Measurements from ENCODE around the gene GPBP1.

The GPBP1 gene

GRCh38 chr5:57225553-57225952, 51.7 kb downstream of the GPBP1 start:
- no peak for TF ChIP-seq CTCF (IDR thresholded peaks at IDR 0.05)

- no peak for TF ChIP-seq CTCF (IDR thresholded peaks at IDR 0.05)
Observed at GRCh38 chr5:57229313-57229712, 55.5 kb downstream of the GPBP1 start.

GRCh38 chr5:57231607-57232006, 57.7 kb downstream of the GPBP1 start:
- no peak for TF ChIP-seq CTCF (IDR thresholded peaks at IDR 0.05)

GRCh38 chr5:57232293-57233033, 58.6 kb downstream of the GPBP1 start:
- no peak for TF ChIP-seq CTCF (IDR thresholded peaks at IDR 0.05)

- no peak for TF ChIP-seq CTCF (IDR thresholded peaks at IDR 0.05)
Observed at GRCh38 chr5:57243286-57244137, 69.7 kb downstream of the GPBP1 start.

GRCh38 chr5:57244331-57244730, 70.5 kb downstream of the GPBP1 start:
- no peak for TF ChIP-seq CTCF (IDR thresholded peaks at IDR 0.05)

- no peak for TF ChIP-seq CTCF (IDR thresholded peaks at IDR 0.05)
Observed at GRCh38 chr5:57246426-57246825, 72.6 kb downstream of the GPBP1 start.
